Esophagus squamous epithelium (tissue), 4 donors: ENCODE data around the gene ST6GALNAC3.

Source experiments
- CTCF ChIP-seq, 6 experiments: fragments of 450-650 bp in 4 of 6; fragments of 200-600 bp in 2 of 6; sonication (generic) in 2 of 6; IDR thresholded peaks; one replicate each; pipeline ENCODE4 v1.5.1; 2016 to 2019; ENCODE audit warnings: antibody characterized with exemption in 6 of 6, mild to moderate bottlenecking in 4 of 6, moderate library complexity in 4 of 6
- POLR2A ChIP-seq, 4 donors: fragments of 450-650 bp; IDR thresholded peaks; one replicate each; pipeline ENCODE4 v1.6.1; 2017; ENCODE audit warnings: antibody characterized with exemption in 4 of 4, mild to moderate bottlenecking in 4 of 4, moderate library complexity in 3 of 4

- TF ChIP-seq CTCF (IDR thresholded peaks at IDR 0.05) (no peak), POLR2A (IDR thresholded peaks at IDR 0.05) (no peak)
Observed at GRCh38 chr1:76068542-76068941, 6.0 kb upstream of the ST6GALNAC3 start.
